NCI-H2081 (cell line): ENCODE data around the gene NTM.

Experiments used
- DNase-seq, 2 experiments: peaks; one replicate each; lab custom pipeline; 2025; lab: John Stamatoyannopoulos, UW

Gene NTM

DNA sequence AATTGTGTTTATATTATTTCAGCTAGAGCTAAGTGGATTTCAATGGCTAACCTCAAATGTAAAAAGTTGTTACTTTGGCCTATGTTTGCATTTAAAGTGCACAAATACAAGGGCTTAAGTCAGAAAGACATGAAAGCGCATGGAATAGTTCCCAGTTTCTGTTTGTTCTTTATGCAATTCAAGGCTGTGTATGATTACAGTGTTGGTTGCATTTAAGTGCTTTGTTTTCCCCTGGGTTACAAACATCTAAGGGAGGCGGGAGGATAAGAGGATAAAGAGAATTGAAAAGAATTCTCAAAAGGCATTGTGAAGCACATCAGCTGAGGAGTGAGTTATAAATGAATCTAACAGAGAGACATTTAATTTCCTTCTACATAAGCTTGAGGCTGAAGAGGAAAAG lies 453.4 kb downstream of the NTM start:
- peak; percentile 58 to 77 for DNase-seq

DNA sequence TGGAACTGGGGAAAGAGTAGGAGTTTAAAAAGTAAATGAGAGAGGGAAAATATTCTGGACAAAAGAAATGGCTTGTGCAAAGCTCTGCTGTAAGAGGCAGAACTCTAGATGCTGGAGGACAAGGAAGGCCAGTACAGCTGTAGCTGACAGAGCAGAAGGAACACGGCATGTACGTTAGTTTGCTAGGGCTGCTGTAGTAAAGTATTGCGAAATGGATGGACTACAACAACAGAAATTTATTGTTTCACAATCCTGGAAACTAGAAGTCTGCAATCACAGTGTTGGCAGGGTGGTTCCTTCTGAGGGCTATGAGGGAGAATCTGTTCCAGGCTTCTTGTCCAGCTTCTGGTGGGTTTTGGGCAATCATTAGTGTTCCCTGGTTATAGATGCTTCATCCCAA lies 454.4 kb downstream of the NTM start:
- DNase-seq: no peak

DNA sequence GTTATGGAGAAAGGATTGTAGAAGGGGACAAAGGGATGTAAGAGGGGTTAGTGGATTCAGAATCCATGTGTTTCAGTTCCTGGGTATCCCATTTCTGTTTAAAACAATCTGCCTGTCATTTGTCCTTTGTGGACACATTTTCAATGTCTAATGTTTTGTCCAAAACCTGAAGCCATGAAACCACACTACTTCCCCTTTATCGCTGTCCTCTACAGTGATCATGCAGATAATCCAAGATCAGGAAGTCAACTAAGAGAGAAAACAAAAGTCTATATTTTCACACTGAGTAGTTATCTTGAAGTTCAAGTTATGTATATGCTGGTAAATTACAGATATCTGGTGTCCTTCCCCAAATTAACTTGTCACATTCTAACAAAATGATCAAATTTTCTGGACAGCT lies 457.0 kb downstream of the NTM start:
- no peak for DNase-seq

DNA sequence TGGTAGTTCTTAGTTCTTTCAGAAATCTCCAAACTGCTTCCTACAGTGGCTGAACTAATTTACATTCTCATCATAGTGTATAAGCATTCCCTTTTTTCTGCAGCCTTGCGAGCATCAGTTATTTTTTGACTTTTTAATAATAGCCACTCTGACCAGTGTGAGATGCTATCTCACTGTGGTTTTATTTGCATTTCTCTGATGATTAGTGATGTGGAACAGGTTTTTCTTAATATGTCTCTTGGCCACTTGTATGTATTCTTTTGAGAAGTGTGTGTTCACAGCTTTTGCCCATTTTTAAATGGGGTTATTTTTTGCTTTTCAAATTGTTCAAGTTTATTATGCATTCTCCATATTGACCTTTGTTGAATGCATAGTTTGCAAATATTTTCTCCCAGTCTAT lies 459.3 kb downstream of the NTM start:
- DNase-seq: no peak

DNA sequence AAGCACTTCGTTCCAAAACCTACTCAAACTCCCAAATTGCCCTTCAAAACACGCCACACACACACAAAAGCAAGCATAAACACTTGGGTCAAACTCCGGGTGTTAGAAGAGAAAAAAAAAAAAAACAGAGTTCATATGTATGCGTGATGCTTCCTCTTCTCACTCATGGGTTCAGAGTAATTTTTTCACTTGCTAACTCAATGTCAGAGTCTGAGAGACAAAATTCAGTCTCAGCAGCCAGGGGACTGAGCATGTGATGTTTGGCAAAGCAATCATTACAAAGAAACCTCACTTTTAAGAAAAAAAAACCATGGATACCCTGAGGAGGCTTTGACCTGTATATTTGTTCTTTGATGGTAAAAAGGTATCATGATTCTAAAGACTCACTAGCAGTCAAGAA lies 461.7 kb downstream of the NTM start:
- DNase-seq: no peak

DNA sequence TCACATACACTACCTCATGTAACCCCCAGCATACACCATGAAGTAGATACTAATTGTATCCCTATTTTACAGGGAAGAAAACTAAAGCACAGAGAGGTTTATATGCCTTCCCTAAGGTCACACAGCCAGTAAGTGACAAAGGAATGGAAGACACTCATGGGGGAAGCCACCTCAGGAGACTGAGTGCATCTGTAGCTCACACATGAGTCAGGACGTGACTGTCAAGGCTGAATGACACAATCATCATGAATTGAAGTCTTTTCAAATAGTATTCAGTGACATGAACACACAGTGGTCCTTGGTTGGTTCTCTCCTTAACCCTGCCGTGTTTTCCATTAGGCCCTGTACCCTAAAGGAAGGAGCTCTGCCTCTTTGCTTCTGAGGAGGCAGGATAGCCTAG lies 463.0 kb downstream of the NTM start:
- no peak for DNase-seq

DNA sequence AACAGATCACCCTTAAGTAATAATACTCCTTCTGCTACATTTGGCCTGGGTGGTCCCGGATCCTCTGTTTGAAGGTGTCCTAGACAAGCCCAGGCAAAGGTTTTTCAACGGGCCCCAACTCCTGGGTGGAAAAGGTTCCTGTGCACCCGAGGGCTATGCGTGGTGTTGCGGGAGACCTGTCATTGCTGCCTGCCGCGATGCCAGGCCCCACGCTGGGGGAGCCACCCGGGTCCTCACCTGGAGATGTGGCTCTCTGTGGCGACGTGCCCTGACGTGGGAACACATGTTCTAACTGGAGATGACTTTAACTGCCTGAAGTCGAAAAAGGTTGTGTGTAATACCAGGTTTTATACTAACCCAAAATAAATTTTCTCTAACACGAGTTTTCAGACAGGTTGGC lies 467.1 kb downstream of the NTM start:
- no peak for DNase-seq

DNA sequence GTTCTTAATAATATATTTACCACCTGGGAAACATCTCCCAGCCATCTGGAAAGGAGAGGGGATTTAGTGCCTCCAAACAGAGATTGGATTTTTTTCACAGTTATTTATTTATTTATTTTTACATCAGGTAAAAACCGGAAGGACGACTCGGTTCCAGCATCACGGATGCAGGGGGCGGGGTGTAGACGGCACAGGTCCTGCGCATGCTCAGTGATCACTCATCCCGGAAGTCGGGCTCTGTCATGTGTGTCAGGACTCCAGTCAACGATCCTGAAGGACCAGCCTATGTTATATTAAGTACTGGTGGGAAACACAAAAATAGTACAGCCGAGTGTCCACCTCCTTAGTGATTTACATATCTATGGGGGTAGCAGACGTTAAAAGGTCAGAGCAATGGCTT lies 467.6 kb downstream of the NTM start:
- DNase-seq: no peak

DNA sequence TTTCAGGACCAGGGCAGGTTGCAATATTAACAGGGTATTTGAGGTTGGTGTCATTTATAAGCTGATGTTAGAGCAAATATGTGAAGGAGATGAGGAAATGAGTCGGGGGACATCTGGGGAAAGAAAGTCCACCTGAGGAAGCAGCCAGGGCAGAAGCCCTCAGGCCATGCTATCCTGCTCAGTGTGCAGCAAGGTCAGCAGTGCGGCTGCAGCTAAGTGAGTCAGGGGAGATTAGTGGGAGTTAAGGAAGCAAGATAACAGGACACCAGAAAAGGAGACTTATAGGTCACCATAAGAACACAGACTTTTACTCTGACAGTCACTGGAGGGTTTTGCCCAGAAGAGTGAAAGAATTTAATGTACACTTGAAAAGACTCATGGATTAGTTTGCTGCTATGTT lies 468.9 kb downstream of the NTM start:
- DNase-seq: no peak

DNA sequence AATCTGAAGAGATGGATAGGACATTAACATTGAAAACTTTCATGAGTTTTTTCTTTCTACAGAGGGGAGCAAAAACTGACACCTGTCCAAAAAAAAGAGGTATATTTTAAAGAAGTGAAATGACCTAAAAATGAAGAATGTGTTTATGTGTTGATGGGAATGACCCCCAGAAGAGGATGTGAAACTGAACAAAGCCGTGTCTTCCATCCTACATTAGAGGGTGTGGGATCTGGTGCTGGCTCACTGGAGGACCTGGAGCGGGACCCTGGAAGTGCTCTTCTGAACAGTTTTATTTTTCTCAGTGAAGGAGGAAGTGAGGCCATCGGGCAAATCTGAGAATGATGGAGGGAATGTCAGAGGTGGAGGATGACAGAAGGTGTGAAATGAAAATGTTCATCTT lies 470.1 kb downstream of the NTM start:
- no peak for DNase-seq

DNA sequence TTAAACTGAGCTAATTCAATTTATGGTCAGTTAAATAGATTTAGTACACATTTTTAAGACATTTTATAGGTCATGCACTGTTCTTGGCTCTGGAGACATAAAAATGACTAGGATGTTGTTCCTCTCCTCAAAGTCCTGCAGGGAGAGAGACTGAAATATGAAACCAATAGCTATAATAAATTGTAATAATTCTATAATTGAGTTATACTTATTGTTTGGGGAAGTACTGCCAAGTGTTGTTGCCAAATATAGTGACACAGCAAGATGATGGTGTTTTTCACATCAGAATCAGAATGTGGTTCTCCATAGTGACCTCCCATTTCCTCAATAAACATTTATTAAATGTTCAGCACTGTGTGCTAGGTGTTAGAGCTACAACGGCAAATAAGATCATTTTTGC lies 470.6 kb downstream of the NTM start:
- no peak for DNase-seq

DNA sequence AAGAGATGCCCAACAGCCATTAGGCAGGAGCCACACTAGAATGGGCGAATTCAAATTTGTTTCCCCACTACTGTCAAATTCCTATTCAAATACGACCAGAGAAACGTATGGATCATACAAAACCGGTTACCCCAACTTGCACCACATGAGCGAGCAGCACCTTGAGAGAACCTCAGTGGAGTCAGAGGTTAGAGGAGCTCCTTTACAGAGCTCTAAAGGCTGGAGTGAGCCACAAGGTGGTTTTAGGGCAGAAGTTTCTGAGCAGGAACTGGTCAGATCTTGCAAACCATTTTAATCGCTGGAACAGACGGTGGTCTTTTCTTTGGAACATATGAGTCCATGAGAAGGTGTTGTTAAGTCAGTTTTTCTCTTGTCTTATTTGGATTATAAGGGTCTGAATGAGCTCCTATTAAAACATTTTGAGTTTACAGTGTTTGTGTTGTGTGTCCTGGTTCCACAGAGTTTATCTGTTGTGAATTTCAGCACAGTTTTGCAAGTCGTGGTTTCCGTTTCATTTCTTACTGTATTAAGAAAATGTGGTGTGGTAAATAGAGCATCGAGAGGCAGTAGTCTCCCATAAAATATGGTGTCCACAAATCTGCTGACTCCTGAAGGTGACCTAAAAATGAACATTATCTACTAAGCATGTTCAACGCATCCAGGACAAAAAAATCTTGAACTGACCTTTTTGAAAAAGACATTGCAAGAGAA lies 471.7 kb downstream of the NTM start:
- DNase-seq: no peak

DNA sequence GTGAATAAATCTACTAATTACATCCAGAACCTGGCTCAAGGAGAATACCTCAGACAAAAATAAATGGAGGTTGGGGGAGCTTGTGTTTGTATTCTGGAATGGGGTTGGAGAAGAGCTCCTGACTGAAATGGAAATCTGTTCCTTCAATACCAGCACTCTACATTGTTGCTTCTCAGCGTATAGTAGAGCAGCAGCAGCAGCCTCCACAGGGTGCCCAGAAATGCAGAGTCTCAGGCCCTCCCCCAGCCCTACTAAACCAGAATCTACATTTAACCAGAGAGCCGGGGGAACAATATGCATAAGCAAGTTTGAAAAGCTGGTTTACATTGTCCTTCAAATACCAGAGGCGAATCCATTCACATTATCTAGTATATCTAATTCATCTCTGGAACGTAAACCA lies 474.8 kb downstream of the NTM start:
- DNase-seq: no peak

DNA sequence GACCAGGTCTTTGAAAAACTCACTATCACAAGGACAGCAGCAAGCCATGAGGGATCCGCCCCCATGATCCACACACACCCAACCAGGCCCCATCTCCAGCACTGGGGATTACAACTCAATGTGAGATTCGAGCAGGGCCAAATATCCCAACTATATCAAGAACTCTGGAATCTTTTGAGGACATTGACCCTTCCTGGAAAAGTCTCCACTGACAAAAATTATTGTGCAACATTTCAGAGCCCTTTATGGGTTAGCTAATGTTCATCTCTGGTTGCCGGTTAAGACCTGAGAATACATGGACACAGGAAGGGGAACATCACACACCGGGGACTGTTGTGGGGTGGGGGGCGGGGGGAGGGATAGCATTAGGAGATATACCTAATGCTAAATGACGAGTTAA lies 479.1 kb downstream of the NTM start:
- DNase-seq: no peak

DNA sequence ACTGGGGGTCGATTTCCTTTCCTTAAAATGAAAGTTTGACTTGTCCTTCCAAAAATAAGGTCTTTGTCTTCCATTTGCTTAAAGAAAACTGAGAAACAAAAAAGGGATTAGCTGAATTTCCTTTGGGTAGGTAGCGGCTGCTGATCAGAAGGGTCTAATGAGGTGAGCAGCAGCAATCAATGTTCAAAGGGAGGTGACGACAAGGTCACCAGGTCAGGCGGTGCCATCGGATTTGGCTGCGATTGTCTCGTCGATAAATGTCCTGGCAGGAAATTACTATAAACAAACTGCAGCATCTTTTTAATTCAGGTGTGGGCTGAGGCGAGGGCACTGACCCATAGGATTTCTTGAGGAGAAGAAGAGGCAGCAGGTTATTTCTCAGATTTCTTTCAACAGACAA lies 480.1 kb downstream of the NTM start:
- DNase-seq: no peak

DNA sequence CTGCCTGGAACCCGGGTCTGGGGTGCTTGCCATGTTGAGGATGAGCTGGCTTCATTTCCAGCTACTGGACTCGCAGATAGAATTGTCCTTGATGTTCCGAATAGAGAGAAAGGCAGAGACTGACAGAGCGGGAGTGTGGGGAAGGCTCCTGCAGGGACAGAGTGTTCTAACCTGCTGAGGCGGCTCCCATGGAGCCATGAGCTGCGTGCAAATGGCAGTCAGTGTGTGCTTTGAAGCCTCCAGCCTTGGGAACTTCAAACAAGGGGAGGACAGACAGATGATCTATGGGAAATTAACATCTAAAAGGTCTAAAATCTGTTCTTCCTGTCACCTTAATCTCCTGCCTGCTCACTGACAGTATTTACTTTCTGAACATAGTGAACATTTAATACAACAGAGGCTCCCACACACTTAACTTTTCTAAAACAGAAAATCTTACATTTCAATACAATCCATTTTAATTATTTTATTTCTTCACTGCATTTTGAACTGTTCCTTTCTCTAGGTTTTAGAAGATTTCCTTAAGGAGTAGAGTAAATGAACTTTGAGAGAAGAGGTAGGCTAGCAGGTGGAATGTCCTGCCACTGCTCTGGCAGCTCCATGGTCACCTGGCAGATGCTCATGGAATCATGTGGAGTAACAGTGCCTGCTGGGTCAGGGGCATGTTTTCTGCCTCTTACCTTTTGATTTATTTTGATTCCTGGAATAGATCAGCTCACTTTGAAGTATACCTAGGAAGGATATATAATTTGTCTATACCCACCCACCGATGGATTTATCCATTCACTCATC lies 481.7 kb downstream of the NTM start:
- no peak for DNase-seq

DNA sequence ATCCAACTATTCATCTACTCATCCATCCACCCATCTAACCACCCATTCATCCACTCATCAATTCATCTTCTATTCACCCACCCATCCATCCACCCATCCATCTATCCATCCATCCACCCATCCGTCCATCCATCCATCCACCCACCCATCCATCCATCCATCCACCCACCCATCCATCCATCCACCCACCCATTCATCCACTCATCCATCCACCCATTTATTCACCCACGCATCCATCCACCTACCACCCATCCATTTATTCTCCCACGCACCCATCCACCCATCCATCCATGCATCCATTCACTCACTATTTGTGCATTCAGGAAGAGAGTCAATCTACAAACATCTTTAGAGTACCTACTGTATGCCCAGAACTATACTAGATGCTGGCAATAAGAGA lies 482.3 kb downstream of the NTM start:
- DNase-seq: no peak

DNA sequence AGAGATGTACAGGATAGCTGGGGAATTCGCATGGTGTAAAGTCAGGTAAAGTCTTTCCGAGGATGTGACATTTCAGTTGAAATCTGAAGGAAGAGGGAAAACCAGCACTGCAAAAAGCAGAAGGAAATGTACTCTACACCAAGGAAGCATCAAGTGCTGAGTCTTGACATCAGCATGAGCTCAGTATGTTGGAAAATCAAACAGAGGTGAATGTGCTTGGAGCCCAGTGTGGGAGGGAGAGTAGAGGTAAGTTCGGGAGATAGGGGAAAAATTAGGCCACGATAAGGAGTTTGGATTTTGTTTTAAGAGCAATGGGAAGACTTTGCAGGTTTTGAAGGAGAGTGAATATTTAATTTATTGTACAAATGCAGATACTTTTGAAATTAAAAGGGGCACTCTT lies 484.0 kb downstream of the NTM start:
- DNase-seq: no peak

DNA sequence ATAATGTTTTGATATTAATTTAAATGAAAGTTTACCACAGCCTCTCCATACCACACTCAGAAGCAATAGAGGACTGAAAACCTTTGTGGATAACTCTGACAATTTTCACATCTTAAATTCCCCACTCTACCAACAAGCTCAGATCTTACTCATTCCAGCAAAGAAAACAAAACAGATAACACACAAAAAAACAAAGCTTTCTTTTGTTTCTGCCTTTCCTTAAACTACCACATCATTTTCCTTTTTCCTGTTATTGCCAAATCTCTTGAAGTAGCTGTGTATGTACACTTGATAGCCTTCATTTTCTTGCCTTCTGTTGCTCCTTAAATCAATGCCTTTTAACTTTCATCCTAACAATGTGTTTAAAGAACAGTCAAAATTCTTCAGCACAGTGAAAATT lies 484.9 kb downstream of the NTM start:
- DNase-seq: no peak

DNA sequence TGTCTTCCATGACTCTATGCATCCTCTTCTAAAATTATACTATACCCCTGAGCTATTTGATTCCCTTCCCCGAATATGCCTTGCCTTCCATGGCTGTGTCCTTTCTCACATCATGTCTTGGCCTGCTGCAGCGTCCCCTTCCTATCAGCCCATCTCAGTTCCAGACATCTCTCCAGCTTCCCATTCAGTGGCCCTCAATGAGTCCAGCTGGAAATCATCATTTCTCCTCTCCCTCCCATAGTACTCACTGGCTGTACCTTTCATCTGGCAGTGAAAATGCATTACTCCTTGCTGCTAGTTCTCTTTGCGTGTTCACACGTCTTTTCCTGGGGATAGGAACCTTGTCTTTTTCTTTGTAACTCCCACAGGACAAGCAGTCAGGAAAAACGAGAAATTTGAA lies 486.8 kb downstream of the NTM start:
- DNase-seq: no peak

DNA sequence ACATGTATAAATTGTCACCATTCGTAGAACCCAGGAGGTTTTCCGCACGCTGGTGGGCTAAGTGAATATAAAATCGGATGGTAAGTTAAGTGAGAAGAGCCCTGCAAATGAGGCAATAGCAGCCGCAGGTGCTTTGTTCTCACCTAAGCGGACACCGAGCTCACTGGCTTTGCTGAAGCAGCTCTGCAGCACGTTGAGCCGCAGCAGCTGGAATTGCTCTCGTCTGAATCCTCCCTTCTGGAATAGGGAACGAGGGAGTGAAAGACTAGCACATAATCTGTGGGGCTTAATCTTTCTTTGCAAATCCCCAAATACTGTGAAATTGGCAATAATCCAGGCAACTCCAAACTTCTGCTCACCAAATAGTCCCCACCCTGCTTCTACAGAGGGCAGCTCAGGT lies 488.1 kb downstream of the NTM start:
- DNase-seq: no peak

DNA sequence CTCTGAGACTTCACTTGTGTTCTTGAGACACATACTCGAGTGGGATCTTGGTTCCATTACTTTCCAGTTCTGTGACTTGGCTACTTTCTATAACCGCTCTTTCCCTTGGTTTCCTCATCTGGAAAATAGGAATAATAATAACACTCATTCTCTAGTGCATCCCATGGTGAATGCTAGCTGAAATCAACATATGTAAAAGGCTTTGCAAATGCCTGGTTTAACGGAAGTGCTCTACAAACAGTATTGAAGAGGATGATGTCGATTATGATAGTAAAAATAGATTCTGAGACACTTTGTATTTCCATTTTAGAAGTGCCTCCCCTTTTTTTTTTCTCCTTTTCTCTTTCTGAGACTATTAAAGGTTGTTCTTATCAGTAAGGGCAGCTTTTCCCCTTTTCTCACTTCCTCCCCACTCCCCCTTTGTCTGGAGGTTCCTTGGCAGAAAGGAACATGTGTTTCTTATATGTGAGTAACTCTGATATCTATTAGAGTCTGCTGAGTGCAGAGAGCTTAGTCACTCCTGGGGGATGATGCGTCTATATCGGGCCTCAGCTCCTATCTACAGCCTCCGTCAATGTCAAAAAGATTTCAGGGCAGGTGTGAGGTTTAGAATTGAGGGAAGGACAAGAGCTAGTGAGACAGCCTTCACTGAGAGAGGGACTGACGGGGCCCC lies 489.3 kb downstream of the NTM start:
- DNase-seq: no peak

DNA sequence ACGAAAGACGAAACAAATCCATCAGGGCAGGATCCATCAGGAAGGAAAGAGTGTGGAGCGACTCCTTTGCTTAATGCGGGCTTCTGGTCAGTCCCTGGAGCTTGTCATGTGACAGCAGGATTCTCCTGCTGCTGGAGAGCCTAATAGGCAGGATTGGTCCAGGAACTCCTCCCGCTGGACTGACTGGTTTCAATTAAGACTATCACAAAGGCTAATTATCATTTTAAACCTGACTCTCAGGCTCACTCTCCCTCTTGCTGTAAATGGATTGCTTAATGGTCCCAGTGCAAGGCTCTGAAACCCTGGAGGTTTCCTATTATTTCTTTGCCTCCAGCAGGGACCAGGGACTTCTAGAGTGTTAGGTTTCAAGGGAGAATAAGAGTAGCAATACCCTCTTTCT lies 493.8 kb downstream of the NTM start:
- DNase-seq: peak in 1 of 2 experiments; percentile 8
